ENCODE measurements around the gene UBE3B. TPM values are rescaled to one million over a fixed set of nuclear protein-coding genes. Genes with fewer than 3 reads are reported as not detected.

Gene UBE3B
- total RNA-seq, 1 experiment from 2014 or later = 48.0 TPM

DNA sequence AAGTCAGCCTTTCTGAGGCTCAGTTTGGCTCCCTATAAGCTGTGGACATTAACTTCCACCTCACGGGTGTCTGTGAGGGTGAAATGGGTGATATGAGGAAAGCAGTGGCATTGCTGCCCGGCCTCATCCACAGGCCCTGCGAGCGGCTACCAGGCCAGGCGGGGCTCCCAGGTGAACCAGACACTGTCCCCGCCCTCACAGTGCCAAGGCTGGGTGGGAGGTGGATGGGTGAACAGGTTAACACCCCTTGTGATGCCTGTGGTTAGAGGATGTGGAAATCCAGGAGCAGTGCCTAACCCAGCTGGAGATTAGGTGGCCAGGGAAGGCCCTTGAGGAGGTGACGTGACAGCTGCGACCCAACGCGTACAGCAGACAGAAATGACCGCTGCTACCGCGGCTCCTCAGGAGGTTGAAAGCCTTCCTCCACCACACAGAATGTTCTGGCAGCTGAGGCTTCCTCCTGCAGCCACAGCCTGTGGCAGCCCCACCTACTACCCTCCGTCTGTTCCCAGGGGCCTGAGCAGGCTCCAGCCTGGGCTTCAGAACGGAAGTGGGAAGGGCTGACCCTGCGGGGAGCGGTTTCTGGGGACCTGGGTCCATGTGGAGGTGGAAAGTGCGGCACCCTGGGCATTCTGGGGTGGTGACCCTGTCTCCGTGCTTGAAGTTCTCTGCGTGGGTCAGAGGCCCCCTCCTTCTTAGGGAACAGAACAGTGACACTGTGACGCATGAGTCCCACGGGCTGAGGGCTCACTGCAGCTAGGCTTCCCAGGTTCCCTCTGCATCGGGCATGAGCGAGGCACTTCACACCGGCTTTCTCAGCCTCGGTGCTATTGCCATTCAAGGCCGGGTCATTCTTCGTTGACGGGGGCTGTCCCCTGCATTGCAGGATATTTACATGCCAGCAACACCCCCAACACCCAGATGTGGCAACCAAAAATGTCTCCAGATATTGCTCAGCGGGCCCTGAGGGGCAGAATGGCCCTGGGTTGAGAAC is 86.2 kb downstream of the UBE3B start:
- Histone ChIP-seq H3K36me3 (ENCODE audit: low read depth) (0 out of 2 replicates have a peak, but pooled peaks cover 4% of the 10 kb centered on the region), H2AFZ (no peak overlapping the region), H3K9me2 (ENCODE audit: insufficient read depth) (no peaks in the 10 kb centered on the region), H4K20me1 (ENCODE audit: insufficient read depth) (no peaks in the 10 kb centered on the region), H3K4me3 (no peak overlapping the region), H3K27ac (no peak overlapping the region), H3K4me2 (no peak overlapping the region), H3K4me1 (replicated peaks; ENCODE audit: insufficient read depth) (no peaks in the 10 kb centered on the region), H3F3A (ENCODE audit: insufficient read depth, low read depth) (no peaks in the 10 kb centered on the region), H3K79me2 (ENCODE audit: low read depth) (no peaks in the 10 kb centered on the region), H3K9me3 (ENCODE audit: insufficient read depth, low read depth) (no peaks in the 10 kb centered on the region), H3K27me3 (ENCODE audit: insufficient read depth, low read depth) (no peaks in the 10 kb centered on the region)
- no TSS peak for BruUV-seq (replicated peaks)
- TF ChIP-seq, protein P1, sequence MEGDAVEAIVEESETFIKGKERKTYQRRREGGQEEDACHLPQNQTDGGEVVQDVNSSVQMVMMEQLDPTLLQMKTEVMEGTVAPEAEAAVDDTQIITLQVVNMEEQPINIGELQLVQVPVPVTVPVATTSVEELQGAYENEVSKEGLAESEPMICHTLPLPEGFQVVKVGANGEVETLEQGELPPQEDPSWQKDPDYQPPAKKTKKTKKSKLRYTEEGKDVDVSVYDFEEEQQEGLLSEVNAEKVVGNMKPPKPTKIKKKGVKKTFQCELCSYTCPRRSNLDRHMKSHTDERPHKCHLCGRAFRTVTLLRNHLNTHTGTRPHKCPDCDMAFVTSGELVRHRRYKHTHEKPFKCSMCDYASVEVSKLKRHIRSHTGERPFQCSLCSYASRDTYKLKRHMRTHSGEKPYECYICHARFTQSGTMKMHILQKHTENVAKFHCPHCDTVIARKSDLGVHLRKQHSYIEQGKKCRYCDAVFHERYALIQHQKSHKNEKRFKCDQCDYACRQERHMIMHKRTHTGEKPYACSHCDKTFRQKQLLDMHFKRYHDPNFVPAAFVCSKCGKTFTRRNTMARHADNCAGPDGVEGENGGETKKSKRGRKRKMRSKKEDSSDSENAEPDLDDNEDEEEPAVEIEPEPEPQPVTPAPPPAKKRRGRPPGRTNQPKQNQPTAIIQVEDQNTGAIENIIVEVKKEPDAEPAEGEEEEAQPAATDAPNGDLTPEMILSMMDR (conservative IDR thresholded peaks at IDR 0.05) = no peak
- TF ChIP-seq EZH2 (IDR thresholded peaks at IDR 0.05; ENCODE audit: low read depth) = no peak
- ChIA-PET CTCF (no interaction called here), POLR2A (ENCODE audit: unreplicated experiment) (no interaction called here)
- intact Hi-C loops (cut with micrococcal nuclease; ENCODE audit: unreplicated experiment) = no loop called here
- DNase-seq = no peak

DNA sequence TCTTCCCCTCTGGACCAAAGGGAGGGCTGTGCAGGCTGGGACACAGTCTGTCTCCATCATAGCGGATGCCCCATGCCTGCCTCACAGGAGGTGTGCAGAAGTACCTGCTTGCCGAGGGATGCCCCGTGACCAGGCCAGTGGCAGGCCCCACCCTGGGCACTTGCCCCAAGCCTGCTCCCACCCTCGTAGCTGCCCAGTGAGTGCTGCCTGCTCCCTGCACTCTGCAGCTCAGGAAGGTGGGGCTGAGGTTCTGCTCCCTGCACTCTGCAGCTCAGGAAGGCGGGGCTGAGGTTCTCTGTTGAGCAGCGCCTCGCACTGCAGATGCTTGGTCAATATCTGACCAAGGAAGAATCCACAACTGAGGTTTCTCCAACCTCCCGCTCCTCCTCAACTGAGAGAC is 89.0 kb downstream of the UBE3B start:
- Histone ChIP-seq H3K79me2 (ENCODE audit: low read depth) (no peaks in the 10 kb centered on the region), H3K9me2 (ENCODE audit: insufficient read depth) (no peaks in the 10 kb centered on the region), H3K9me3 (ENCODE audit: insufficient read depth, low read depth) (no peaks in the 10 kb centered on the region), H4K20me1 (ENCODE audit: insufficient read depth) (no peaks in the 10 kb centered on the region; the same call in 1 of the 2 replicates), H3K27me3 (ENCODE audit: insufficient read depth, low read depth) (no peaks in the 10 kb centered on the region), H3K4me3 (no peak overlapping the region), H3K27ac (no peak overlapping the region), H2AFZ (no peak overlapping the region), H3K36me3 (ENCODE audit: low read depth) (0 out of 2 replicates have a peak, but pooled peaks cover 6% of the 10 kb centered on the region), H3K4me2 (no peak overlapping the region), H3F3A (ENCODE audit: insufficient read depth, low read depth) (no peaks in the 10 kb centered on the region), H3K4me1 (replicated peaks; ENCODE audit: insufficient read depth) (no peaks in the 10 kb centered on the region)
- intact Hi-C loops (cut with micrococcal nuclease; ENCODE audit: unreplicated experiment) = no loop called here
- TF ChIP-seq, protein P1 (conservative IDR thresholded peaks at IDR 0.05) = no peak
- TF ChIP-seq EZH2 (IDR thresholded peaks at IDR 0.05; ENCODE audit: low read depth) = no peak
- no TSS peak for BruUV-seq (replicated peaks)
- POLR2A ChIA-PET (ENCODE audit: unreplicated experiment) = no interaction called here
- no peak for DNase-seq
- CTCF ChIA-PET = no interaction called here

DNA sequence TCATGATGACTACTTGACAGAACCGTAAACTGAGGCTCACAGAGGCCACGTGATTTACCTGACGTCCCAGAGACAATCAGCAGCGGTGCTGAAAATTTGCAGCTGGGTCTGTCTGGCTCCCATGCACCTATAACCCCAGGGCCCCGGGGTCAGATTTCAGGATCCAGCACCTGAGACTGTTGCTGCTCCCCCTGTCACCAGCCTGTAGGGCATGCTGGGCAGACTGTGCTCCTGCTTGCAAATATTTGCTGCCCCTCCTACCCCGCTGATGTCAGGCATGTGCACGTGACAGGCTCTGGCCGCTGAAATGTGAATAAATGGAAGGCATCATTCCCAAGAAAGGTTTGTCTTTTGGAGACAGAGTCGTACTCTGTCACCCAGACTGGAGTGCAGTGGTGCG is 89.9 kb downstream of the UBE3B start:
- POLR2A ChIA-PET (ENCODE audit: unreplicated experiment) = no interaction called here
- H4K20me1 ChIP-seq (ENCODE audit: insufficient read depth) = no peaks in the 10 kb centered on the region; the same call in 1 of the 2 replicates
- H2AFZ ChIP-seq = no peak overlapping the region
- no peaks in the 10 kb centered on the region for H3K9me3 ChIP-seq (ENCODE audit: insufficient read depth, low read depth)
- no peak overlapping the region for H3K27ac ChIP-seq
- no peak overlapping the region for H3K4me3 ChIP-seq
- no peak for TF ChIP-seq EZH2 (IDR thresholded peaks at IDR 0.05; ENCODE audit: low read depth)
- TF ChIP-seq, protein P1 (conservative IDR thresholded peaks at IDR 0.05) = no peak
- no peaks in the 10 kb centered on the region for H3K9me2 ChIP-seq (ENCODE audit: insufficient read depth)
- H3F3A ChIP-seq (ENCODE audit: insufficient read depth, low read depth) = no peaks in the 10 kb centered on the region
- no peaks in the 10 kb centered on the region for H3K27me3 ChIP-seq (ENCODE audit: insufficient read depth, low read depth)
- peaks cover 2% of the 10 kb centered on the region; the same call in 1 of the 2 replicates for H3K4me1 ChIP-seq (replicated peaks; ENCODE audit: insufficient read depth)
- 0 out of 2 replicates have a peak, but pooled peaks cover 6% of the 10 kb centered on the region for H3K36me3 ChIP-seq (ENCODE audit: low read depth)
- CTCF ChIA-PET = no interaction called here
- H3K79me2 ChIP-seq (ENCODE audit: low read depth) = peaks cover under 1% of the 10 kb centered on the region; the same call in 1 of the 2 replicates
- no TSS peak for BruUV-seq (replicated peaks)
- intact Hi-C loops (cut with micrococcal nuclease; ENCODE audit: unreplicated experiment) = no loop called here
- no peak overlapping the region for H3K4me2 ChIP-seq
- DNase-seq = no peak

Data from PC-9 (cell line).